ENCODE measurements around the gene FCGBP. TPM values are rescaled to one million over a fixed set of nuclear protein-coding genes. Genes with fewer than 3 reads are reported as not detected.

Gene FCGBP
- polyA plus RNA-seq, 1 experiment: 0.04 TPM

GRCh38 chr19:39918183-39918651, 16.2 kb downstream of the FCGBP start:
- H3K4me3 ChIP-seq (ENCODE audit: low read depth, low read length): no peak overlapping the region
- H3K27me3 ChIP-seq (ENCODE audit: control insufficient read depth, insufficient read depth, low read length): peaks cover 6% of the 10 kb centered on the region
- no peak for DNase-seq (ENCODE audit: low read depth, low spot score)
- TF ChIP-seq, protein P1, sequence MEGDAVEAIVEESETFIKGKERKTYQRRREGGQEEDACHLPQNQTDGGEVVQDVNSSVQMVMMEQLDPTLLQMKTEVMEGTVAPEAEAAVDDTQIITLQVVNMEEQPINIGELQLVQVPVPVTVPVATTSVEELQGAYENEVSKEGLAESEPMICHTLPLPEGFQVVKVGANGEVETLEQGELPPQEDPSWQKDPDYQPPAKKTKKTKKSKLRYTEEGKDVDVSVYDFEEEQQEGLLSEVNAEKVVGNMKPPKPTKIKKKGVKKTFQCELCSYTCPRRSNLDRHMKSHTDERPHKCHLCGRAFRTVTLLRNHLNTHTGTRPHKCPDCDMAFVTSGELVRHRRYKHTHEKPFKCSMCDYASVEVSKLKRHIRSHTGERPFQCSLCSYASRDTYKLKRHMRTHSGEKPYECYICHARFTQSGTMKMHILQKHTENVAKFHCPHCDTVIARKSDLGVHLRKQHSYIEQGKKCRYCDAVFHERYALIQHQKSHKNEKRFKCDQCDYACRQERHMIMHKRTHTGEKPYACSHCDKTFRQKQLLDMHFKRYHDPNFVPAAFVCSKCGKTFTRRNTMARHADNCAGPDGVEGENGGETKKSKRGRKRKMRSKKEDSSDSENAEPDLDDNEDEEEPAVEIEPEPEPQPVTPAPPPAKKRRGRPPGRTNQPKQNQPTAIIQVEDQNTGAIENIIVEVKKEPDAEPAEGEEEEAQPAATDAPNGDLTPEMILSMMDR (IDR thresholded peaks at IDR 0.05; ENCODE audit: low read depth, low read length): no peak
- H3K9me3 ChIP-seq (ENCODE audit: control insufficient read depth, insufficient read depth, low read length): no peaks in the 10 kb centered on the region
- H3K27ac ChIP-seq (ENCODE audit: low read depth, low read length): no peak overlapping the region
- CTCF ChIA-PET: interaction anchor here (0.6 kb wide), 1 partner anchor 14 kb away, joined by 3 read pairs; no protein-coding TSS in a partner anchor
- POLR2A ChIA-PET: no interaction called here

GRCh38 chr19:39917561-39918182, 16.8 kb downstream of the FCGBP start:
- no peak overlapping the region for H3K4me3 ChIP-seq (ENCODE audit: low read depth, low read length)
- H3K9me3 ChIP-seq (ENCODE audit: control insufficient read depth, insufficient read depth, low read length): no peaks in the 10 kb centered on the region
- POLR2A ChIA-PET: no interaction called here
- no peak for DNase-seq (ENCODE audit: low read depth, low spot score)
- H3K27ac ChIP-seq (ENCODE audit: low read depth, low read length): no peak overlapping the region
- CTCF ChIA-PET: interaction anchor here (0.6 kb wide), 1 partner anchor 15 kb away, joined by 3 read pairs; no protein-coding TSS in a partner anchor
- H3K27me3 ChIP-seq (ENCODE audit: control insufficient read depth, insufficient read depth, low read length): peaks cover 6% of the 10 kb centered on the region
- TF ChIP-seq, protein P1 (IDR thresholded peaks at IDR 0.05; ENCODE audit: low read depth, low read length): no peak

DNA sequence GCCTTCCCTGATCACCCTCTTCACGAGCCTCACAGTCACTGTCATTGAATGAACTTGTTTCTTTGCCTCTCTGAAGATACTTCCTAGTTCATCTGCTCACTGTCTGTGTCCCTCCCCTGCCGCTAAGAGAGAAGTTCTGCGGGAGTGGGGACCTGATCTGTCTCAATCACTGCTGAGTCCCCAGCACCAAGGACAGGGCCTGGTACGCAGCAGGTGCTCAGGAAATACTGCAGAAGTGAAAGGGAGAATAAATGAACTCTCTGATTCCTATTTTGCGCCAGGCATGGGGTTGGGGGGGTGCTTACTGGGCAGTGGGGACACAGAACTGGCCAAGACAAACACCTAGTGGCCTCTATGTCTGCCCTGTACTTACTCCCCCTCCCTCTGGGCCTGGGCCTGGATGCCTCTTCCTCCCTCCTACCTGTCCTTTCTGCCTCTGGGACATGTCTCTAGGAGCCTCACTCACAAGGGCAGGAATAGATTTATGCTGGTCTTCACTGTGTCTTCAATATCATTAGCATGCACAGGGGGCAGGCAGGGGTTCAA, 17.5 kb downstream of the FCGBP start:
- CTCF ChIA-PET: no interaction called here
- H3K27me3 ChIP-seq (ENCODE audit: control insufficient read depth, insufficient read depth, low read length): peaks cover 6% of the 10 kb centered on the region
- TF ChIP-seq, protein P1 (IDR thresholded peaks at IDR 0.05; ENCODE audit: low read depth, low read length): no peak
- DNase-seq (ENCODE audit: low read depth, low spot score): no peak
- no peak overlapping the region for H3K27ac ChIP-seq (ENCODE audit: low read depth, low read length)
- no peaks in the 10 kb centered on the region for H3K9me3 ChIP-seq (ENCODE audit: control insufficient read depth, insufficient read depth, low read length)
- POLR2A ChIA-PET: no interaction called here
- no peak overlapping the region for H3K4me3 ChIP-seq (ENCODE audit: low read depth, low read length)

DNA sequence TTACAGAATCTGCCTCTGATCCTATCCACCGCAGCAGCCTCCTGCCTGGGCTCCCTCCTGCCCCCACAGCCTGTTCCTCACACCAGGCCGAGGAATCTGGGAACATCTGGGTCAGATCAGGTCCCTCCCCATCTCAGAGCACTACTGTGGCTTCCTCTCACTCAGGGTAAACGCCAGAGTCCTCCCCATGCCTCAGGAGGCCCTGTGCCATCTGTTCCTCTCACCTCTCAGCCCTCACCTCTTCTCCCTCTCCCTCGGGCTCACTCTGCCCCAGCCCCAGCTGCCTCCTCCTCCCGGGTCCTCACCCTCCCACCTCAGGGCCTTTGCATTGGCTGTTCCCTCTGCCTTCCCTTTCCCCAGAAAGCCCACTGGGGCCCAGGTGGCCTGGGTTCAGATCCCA, 18.2 kb downstream of the FCGBP start:
- no peak overlapping the region for H3K27ac ChIP-seq (ENCODE audit: low read depth, low read length)
- ChIA-PET CTCF (no interaction called here), POLR2A (no interaction called here)
- TF ChIP-seq, protein P1 (IDR thresholded peaks at IDR 0.05; ENCODE audit: low read depth, low read length): no peak
- peaks cover 6% of the 10 kb centered on the region for H3K27me3 ChIP-seq (ENCODE audit: control insufficient read depth, insufficient read depth, low read length)
- H3K4me3 ChIP-seq (ENCODE audit: low read depth, low read length): no peak overlapping the region
- no peak for DNase-seq (ENCODE audit: low read depth, low spot score)
- H3K9me3 ChIP-seq (ENCODE audit: control insufficient read depth, insufficient read depth, low read length): no peaks in the 10 kb centered on the region

GRCh38 chr19:39915848-39916215, 18.6 kb downstream of the FCGBP start:
- Histone ChIP-seq H3K27ac (ENCODE audit: low read depth, low read length) (no peak overlapping the region), H3K4me3 (ENCODE audit: low read depth, low read length) (no peak overlapping the region), H3K9me3 (ENCODE audit: control insufficient read depth, insufficient read depth, low read length) (no peaks in the 10 kb centered on the region), H3K27me3 (ENCODE audit: control insufficient read depth, insufficient read depth, low read length) (peaks cover 6% of the 10 kb centered on the region)
- DNase-seq (ENCODE audit: low read depth, low spot score): no peak
- TF ChIP-seq, protein P1 (IDR thresholded peaks at IDR 0.05; ENCODE audit: low read depth, low read length): no peak
- ChIA-PET POLR2A (no interaction called here), CTCF (no interaction called here)

All from AG04450 (cell line).